Measurements from ENCODE around the gene COPG1. TPM values are rescaled to one million over a fixed set of nuclear protein-coding genes. Genes with fewer than 3 reads are reported as not detected.

COPG1 gene
- total RNA-seq, 1 donor from 2014 or later = 169 TPM

- no peak for TF ChIP-seq CTCF (conservative IDR thresholded peaks at IDR 0.05)
- no peak overlapping the region for H3K4me3 Mint-ChIP-seq
- no peaks in the 10 kb centered on the region for H3K27me3 Mint-ChIP-seq
- H3K36me3 Mint-ChIP-seq = no peaks in the 10 kb centered on the region
- no peaks in the 10 kb centered on the region for H3K9me3 Mint-ChIP-seq
- no peaks in the 10 kb centered on the region for H3K4me1 Mint-ChIP-seq (ENCODE audit: unreplicated experiment)
- DNase-seq (ENCODE audit: extremely low spot score, unreplicated experiment) = no peak
- no peak overlapping the region for H3K27ac Mint-ChIP-seq
Measured at GRCh38 chr3:129321887-129322286, 72.5 kb downstream of the COPG1 start.

- H3K9me3 Mint-ChIP-seq = no peaks in the 10 kb centered on the region
- no peak overlapping the region for H3K4me3 Mint-ChIP-seq
- DNase-seq (ENCODE audit: extremely low spot score, unreplicated experiment) = no peak
- no peak overlapping the region for H3K27ac Mint-ChIP-seq
- H3K36me3 Mint-ChIP-seq = no peaks in the 10 kb centered on the region
- H3K27me3 Mint-ChIP-seq = no peaks in the 10 kb centered on the region
- no peak for TF ChIP-seq CTCF (conservative IDR thresholded peaks at IDR 0.05)
- no peaks in the 10 kb centered on the region for H3K4me1 Mint-ChIP-seq (ENCODE audit: unreplicated experiment)
Measured at GRCh38 chr3:129323651-129324294, 74.4 kb downstream of the COPG1 start.

GRCh38 chr3:129324855-129325254, 75.4 kb downstream of the COPG1 start:
- no peaks in the 10 kb centered on the region for H3K27me3 Mint-ChIP-seq
- no peaks in the 10 kb centered on the region for H3K9me3 Mint-ChIP-seq
- H3K36me3 Mint-ChIP-seq = no peaks in the 10 kb centered on the region
- H3K27ac Mint-ChIP-seq = no peak overlapping the region
- H3K4me3 Mint-ChIP-seq = no peak overlapping the region
- TF ChIP-seq CTCF (conservative IDR thresholded peaks at IDR 0.05) = no peak
- no peak for DNase-seq (ENCODE audit: extremely low spot score, unreplicated experiment)
- H3K4me1 Mint-ChIP-seq (ENCODE audit: unreplicated experiment) = no peaks in the 10 kb centered on the region

GRCh38 chr3:129325383-129325782, 76.0 kb downstream of the COPG1 start:
- no peak for DNase-seq (ENCODE audit: extremely low spot score, unreplicated experiment)
- no peak overlapping the region for H3K27ac Mint-ChIP-seq
- no peaks in the 10 kb centered on the region for H3K36me3 Mint-ChIP-seq
- H3K27me3 Mint-ChIP-seq = no peaks in the 10 kb centered on the region
- H3K9me3 Mint-ChIP-seq = no peaks in the 10 kb centered on the region
- peaks cover 3% of the 10 kb centered on the region for H3K4me1 Mint-ChIP-seq (ENCODE audit: unreplicated experiment)
- H3K4me3 Mint-ChIP-seq = no peak overlapping the region
- TF ChIP-seq CTCF (conservative IDR thresholded peaks at IDR 0.05) = no peak

GRCh38 chr3:129326138-129326537, 76.7 kb downstream of the COPG1 start:
- no peak for DNase-seq (ENCODE audit: extremely low spot score, unreplicated experiment)
- Mint-ChIP-seq H3K27ac (no peak overlapping the region), H3K27me3 (no peaks in the 10 kb centered on the region), H3K4me3 (no peak overlapping the region), H3K4me1 (ENCODE audit: unreplicated experiment) (peaks cover 4% of the 10 kb centered on the region), H3K9me3 (no peaks in the 10 kb centered on the region), H3K36me3 (no peaks in the 10 kb centered on the region)
- no peak for TF ChIP-seq CTCF (conservative IDR thresholded peaks at IDR 0.05)

GRCh38 chr3:129326595-129326994, 77.2 kb downstream of the COPG1 start:
- H3K4me1 Mint-ChIP-seq (ENCODE audit: unreplicated experiment) = peaks cover 4% of the 10 kb centered on the region
- H3K4me3 Mint-ChIP-seq = no peak overlapping the region
- no peaks in the 10 kb centered on the region for H3K27me3 Mint-ChIP-seq
- no peak overlapping the region for H3K27ac Mint-ChIP-seq
- H3K9me3 Mint-ChIP-seq = no peaks in the 10 kb centered on the region
- no peaks in the 10 kb centered on the region for H3K36me3 Mint-ChIP-seq
- TF ChIP-seq CTCF (conservative IDR thresholded peaks at IDR 0.05) = no peak
- no peak for DNase-seq (ENCODE audit: extremely low spot score, unreplicated experiment)
